HepG2 (cell line): Measurements from ENCODE around the gene CCDC191. TPM values are rescaled to one million over a fixed set of nuclear protein-coding genes. Genes with fewer than 3 reads are reported as not detected.

Experiments used
- FOXO1 ChIP-seq: sonication (generic); formaldehyde crosslinking; IDR thresholded peaks from 2 replicates; pipeline ENCODE4 v1.4.0; 2020; ENCODE audit warnings: missing genetic modification reagents
- HOXA7 ChIP-seq: sonication (generic); formaldehyde crosslinking; IDR thresholded peaks from 2 replicates; pipeline ENCODE4 v1.8.1; 2022; ENCODE audit warnings: mild to moderate bottlenecking, missing genetic modification reagents, moderate library complexity
- JDP2 ChIP-seq: sonication (generic); formaldehyde crosslinking; IDR thresholded peaks from 2 replicates; pipeline ENCODE4 v1.8.1; 2022; ENCODE audit warnings: missing genetic modification reagents, borderline replicate concordance
- POLR2G ChIP-seq: fragments of 200-400 bp; formaldehyde crosslinking; IDR thresholded peaks from 2 replicates; pipeline ENCODE4 v1.6.1; 2018; ENCODE audit warnings: mild to moderate bottlenecking, low read depth, low read length, moderate library complexity
- RORA ChIP-seq: sonication (generic); formaldehyde crosslinking; IDR thresholded peaks from 2 replicates; pipeline ENCODE4 v1.5.0; 2020; ENCODE audit warnings: mild to moderate bottlenecking, missing genetic modification reagents, moderate library complexity
- TAF1 ChIP-seq: sonication (generic); formaldehyde crosslinking; IDR thresholded peaks from 2 replicates; pipeline ENCODE4 v1.4.0; 2020; ENCODE audit warnings: missing genetic modification reagents
- ZNF12 ChIP-seq: sonication (generic); formaldehyde crosslinking; IDR thresholded peaks from 2 replicates; pipeline ENCODE4 v1.5.0; 2020; ENCODE audit warnings: missing genetic modification reagents
- ZNF350 ChIP-seq: sonication (generic); formaldehyde crosslinking; IDR thresholded peaks from 2 replicates; pipeline ENCODE4 v1.4.0; 2020; ENCODE audit warnings: mild to moderate bottlenecking, low read depth, missing genetic modification reagents, borderline replicate concordance
- ZNF737 ChIP-seq: sonication (generic); formaldehyde crosslinking; IDR thresholded peaks from 2 replicates; pipeline ENCODE4 v1.5.0; 2020; ENCODE audit warnings: missing genetic modification reagents, mild to moderate bottlenecking, borderline replicate concordance
- ZSCAN31 ChIP-seq: sonication (generic); formaldehyde crosslinking; IDR thresholded peaks from 2 replicates; pipeline ENCODE4 v1.5.0; 2020; ENCODE audit warnings: low read depth, mild to moderate bottlenecking, missing genetic modification reagents
- polyA plus RNA-seq, 8 experiments: library from polyadenylated mRNA; depleted of rRNA in 3 of 8; stranded (reverse) in 7 of 8; unstranded in 1 of 8; fragments of >200 nt; fragmentation: Illumina TruSeq in 4 of 8; extraction: Trizol in 4 of 8; gene quantifications; 2 replicates each; pipeline versions ENCODE4 v1.2.1 to v1.2.3, GENCODE V29; 2011 to 2016; ENCODE audit warnings: low read depth in 4 of 8, missing spikeins in 1 of 8, mixed read lengths in 1 of 8; ENCODE audit not compliant: insufficient read depth in 1 of 8
- total RNA-seq, 5 experiments: library from RNA; depleted of rRNA; stranded (reverse); fragments of >200 nt; fragmentation: Illumina TruSeq; extraction: Trizol; gene quantifications; 2 replicates each; pipeline ENCODE4 v1.2.3, GENCODE V29; 2016; ENCODE audit warnings: low read depth in 1 of 5
- TF ChIP-seq, protein P1 (sequence below): sonication (generic); formaldehyde crosslinking; IDR thresholded peaks from 2 replicates; pipeline ENCODE4 v1.5.1; 2020; ENCODE audit warnings: missing genetic modification reagents, mild to moderate bottlenecking, borderline replicate concordance
- TF ChIP-seq, protein P2 (sequence below): IDR thresholded peaks from 2 replicates; pipeline ENCODE4 v1.6.1; 2016
- TF ChIP-seq, protein P3 (sequence below): sonication (generic); formaldehyde crosslinking; IDR thresholded peaks from 2 replicates; pipeline ENCODE4 v1.8.1; 2023; ENCODE audit warnings: mild to moderate bottlenecking, missing genetic modification reagents
- TF ChIP-seq, protein P4 (sequence below): sonication (generic); formaldehyde crosslinking; IDR thresholded peaks from 2 replicates; pipeline ENCODE4 v1.4.0; 2020; ENCODE audit warnings: missing genetic modification reagents, borderline replicate concordance
- TF ChIP-seq, protein P5 (sequence below): sonication (generic); formaldehyde crosslinking; IDR thresholded peaks from 2 replicates; pipeline ENCODE4 v1.9.0; 2021; ENCODE audit warnings: missing genetic modification reagents, borderline replicate concordance
- TF ChIP-seq, protein P6 (sequence below): IDR thresholded peaks from 2 replicates; pipeline ENCODE4 v1.6.1; 2018; ENCODE audit warnings: missing genetic modification reagents, mild to moderate bottlenecking, missing compliant biosample characterization

The CCDC191 gene
- total and polyA plus RNA-seq, 2 of the 13 experiments (the other 11 are each of a cell fraction or from before 2014, with no cell fraction given): 0.91 to 1.4 TPM

DNA sequence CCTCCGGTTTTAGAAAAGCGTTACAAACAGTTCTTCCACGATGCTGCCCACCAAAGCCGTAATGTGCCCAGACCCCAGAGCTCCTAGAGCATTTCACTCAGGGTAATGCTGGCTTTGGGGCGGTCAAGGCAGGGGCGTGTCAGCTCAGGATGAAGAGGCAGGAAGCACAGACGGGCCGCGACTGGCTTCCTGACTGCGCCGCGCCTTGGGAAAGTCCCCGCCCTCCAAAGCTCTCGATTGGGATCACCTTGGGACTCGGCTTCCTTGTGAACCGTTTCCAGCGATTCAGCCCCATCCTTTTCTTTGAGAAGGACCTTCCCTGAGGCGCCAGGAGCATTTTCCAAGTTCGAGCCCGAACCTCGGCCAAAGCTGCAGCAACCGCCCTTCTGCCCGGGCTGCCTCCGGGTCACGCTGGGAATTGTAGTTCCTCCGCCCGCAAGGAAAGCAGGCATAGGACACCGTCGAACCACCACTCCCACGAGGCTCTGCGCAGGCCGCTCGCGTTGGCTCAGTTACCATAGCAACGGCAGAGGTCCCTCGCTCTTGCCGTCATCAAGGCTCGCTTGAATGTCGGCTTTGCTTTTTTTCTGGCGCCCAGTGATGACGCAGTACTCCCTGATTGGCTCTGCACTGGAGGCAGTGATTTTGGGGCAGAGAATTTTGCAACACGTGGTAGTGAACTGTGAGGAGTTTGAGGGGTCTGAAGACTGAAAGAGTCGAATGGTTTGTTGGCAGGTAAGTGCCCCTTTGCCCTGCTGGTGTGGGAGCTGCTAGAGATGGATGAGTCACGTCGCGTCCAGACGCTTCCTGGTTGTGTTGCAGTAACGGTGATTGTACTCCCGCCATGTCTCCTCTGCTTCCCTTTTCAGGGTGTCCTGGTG, at the start of gene CCDC191, which contains the start of gene QTRT2 (continued):
- TF ChIP-seq ZNF12 (CRISPR knock-in tag) (no peak), TAF1 (CRISPR knock-in tag) (peak; percentile 51; the same call in 1 of the 2 replicates), ZSCAN31 (CRISPR knock-in tag) (no peak), HOXA7 (CRISPR knock-in tag) (no peak), JDP2 (CRISPR knock-in tag) (no peak), ZNF350 (CRISPR knock-in tag) (peak; percentile 72; the same call in 1 of the 2 replicates), RORA (CRISPR knock-in tag) (no peak), FOXO1 (CRISPR knock-in tag) (no peak), POLR2G (peak; percentile 66), ZNF737 (no peak)
- TF ChIP-seq, protein P1, sequence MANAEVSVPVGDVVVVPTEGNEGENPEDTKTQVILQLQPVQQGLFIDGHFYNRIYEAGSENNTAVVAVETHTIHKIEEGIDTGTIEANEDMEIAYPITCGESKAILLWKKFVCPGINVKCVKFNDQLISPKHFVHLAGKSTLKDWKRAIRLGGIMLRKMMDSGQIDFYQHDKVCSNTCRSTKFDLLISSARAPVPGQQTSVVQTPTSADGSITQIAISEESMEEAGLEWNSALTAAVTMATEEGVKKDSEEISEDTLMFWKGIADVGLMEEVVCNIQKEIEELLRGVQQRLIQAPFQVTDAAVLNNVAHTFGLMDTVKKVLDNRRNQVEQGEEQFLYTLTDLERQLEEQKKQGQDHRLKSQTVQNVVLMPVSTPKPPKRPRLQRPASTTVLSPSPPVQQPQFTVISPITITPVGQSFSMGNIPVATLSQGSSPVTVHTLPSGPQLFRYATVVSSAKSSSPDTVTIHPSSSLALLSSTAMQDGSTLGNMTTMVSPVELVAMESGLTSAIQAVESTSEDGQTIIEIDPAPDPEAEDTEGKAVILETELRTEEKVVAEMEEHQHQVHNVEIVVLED: peak; percentile 84; the same call in 1 of the 2 replicates
- TF ChIP-seq, protein P2, sequence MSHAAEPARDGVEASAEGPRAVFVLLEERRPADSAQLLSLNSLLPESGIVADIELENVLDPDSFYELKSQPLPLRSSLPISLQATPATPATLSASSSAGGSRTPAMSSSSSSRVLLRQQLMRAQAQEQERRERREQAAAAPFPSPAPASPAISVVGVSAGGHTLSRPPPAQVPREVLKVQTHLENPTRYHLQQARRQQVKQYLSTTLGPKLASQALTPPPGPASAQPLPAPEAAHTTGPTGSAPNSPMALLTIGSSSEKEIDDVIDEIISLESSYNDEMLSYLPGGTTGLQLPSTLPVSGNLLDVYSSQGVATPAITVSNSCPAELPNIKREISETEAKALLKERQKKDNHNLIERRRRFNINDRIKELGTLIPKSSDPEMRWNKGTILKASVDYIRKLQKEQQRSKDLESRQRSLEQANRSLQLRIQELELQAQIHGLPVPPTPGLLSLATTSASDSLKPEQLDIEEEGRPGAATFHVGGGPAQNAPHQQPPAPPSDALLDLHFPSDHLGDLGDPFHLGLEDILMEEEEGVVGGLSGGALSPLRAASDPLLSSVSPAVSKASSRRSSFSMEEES (CRISPR knock-in tag): peak; percentile 41
- TF ChIP-seq, protein P3, sequence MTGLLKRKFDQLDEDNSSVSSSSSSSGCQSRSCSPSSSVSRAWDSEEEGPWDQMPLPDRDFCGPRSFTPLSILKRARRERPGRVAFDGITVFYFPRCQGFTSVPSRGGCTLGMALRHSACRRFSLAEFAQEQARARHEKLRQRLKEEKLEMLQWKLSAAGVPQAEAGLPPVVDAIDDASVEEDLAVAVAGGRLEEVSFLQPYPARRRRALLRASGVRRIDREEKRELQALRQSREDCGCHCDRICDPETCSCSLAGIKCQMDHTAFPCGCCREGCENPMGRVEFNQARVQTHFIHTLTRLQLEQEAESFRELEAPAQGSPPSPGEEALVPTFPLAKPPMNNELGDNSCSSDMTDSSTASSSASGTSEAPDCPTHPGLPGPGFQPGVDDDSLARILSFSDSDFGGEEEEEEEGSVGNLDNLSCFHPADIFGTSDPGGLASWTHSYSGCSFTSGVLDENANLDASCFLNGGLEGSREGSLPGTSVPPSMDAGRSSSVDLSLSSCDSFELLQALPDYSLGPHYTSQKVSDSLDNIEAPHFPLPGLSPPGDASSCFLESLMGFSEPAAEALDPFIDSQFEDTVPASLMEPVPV: no peak
- TF ChIP-seq, protein P4, sequence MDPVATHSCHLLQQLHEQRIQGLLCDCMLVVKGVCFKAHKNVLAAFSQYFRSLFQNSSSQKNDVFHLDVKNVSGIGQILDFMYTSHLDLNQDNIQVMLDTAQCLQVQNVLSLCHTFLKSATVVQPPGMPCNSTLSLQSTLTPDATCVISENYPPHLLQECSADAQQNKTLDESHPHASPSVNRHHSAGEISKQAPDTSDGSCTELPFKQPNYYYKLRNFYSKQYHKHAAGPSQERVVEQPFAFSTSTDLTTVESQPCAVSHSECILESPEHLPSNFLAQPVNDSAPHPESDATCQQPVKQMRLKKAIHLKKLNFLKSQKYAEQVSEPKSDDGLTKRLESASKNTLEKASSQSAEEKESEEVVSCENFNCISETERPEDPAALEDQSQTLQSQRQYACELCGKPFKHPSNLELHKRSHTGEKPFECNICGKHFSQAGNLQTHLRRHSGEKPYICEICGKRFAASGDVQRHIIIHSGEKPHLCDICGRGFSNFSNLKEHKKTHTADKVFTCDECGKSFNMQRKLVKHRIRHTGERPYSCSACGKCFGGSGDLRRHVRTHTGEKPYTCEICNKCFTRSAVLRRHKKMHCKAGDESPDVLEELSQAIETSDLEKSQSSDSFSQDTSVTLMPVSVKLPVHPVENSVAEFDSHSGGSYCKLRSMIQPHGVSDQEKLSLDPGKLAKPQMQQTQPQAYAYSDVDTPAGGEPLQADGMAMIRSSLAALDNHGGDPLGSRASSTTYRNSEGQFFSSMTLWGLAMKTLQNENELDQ (CRISPR knock-in tag): no peak
- TF ChIP-seq, protein P5, sequence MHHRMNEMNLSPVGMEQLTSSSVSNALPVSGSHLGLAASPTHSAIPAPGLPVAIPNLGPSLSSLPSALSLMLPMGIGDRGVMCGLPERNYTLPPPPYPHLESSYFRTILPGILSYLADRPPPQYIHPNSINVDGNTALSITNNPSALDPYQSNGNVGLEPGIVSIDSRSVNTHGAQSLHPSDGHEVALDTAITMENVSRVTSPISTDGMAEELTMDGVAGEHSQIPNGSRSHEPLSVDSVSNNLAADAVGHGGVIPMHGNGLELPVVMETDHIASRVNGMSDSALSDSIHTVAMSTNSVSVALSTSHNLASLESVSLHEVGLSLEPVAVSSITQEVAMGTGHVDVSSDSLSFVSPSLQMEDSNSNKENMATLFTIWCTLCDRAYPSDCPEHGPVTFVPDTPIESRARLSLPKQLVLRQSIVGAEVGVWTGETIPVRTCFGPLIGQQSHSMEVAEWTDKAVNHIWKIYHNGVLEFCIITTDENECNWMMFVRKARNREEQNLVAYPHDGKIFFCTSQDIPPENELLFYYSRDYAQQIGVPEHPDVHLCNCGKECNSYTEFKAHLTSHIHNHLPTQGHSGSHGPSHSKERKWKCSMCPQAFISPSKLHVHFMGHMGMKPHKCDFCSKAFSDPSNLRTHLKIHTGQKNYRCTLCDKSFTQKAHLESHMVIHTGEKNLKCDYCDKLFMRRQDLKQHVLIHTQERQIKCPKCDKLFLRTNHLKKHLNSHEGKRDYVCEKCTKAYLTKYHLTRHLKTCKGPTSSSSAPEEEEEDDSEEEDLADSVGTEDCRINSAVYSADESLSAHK: 0 out of 2 replicates have a peak, but pooled peaks have one; percentile 21
- TF ChIP-seq, protein P6, sequence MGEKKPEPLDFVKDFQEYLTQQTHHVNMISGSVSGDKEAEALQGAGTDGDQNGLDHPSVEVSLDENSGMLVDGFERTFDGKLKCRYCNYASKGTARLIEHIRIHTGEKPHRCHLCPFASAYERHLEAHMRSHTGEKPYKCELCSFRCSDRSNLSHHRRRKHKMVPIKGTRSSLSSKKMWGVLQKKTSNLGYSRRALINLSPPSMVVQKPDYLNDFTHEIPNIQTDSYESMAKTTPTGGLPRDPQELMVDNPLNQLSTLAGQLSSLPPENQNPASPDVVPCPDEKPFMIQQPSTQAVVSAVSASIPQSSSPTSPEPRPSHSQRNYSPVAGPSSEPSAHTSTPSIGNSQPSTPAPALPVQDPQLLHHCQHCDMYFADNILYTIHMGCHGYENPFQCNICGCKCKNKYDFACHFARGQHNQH: peak; percentile 25; the same call in 1 of the 2 replicates
